Measurements from ENCODE around the gene TMEM238.
A peak's percentile ranks its signal among the peaks of the same experiment; 100 is the strongest.

TMEM238 gene

GRCh38 chr19:55354698-55355212, 29.3 kb downstream of the TMEM238 start, which contains the start of gene COX6B2:
Gene COX6B2 (minus strand): TSS chr19:55354719. CDS start chr19:55354521, 198 bp downstream.
- no peak for DNase-seq

DNA sequence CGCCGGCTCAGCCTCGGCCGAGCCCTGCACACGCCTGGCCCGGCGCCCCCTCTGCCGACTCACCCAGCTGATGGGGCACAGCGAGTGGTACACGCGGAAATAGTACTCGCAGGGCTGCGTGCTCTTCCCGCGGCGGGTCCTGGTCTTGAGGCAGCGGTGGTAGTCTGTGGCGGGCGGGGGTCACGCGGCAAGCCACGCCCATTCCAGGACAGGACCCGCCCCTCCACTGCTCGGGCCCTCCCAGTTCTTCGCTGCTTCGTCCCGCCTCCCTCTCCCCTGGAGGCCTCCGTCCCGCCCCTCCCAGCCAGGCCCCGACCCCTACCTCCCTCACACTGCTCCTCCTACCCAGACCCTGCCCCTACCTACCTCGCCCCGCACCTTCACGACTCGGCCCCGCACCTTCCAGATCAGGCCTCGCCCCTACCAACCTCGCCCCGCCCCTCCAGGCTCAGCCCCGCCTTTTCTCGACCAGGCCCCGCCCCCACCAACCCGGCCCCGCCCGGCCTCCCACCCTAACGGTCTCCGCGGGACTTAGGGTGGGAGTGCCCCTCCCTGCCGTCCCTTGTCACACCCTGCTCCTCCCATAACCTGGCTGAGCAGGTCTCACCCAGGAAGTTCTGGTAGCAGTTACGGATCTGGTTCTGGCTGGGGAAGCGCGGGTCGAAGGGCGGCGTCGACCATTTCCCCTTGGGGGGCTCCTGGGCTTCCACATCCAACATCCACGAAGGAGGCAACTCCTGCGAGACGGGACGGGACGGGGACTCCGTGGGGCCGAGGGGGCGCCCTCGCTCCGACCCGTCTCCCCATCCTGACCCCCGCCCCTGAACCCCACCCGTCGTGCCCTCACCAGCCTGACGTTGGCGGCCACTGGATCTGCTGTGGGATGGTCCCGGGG, 30.0 kb downstream of the TMEM238 start:
- peak; percentile 48 for DNase-seq

GRCh38 chr19:55353356-55353802, 30.7 kb downstream of the TMEM238 start:
- no peak for DNase-seq

GRCh38 chr19:55352549-55353145, 31.4 kb downstream of the TMEM238 start:
- no peak for DNase-seq

DNA sequence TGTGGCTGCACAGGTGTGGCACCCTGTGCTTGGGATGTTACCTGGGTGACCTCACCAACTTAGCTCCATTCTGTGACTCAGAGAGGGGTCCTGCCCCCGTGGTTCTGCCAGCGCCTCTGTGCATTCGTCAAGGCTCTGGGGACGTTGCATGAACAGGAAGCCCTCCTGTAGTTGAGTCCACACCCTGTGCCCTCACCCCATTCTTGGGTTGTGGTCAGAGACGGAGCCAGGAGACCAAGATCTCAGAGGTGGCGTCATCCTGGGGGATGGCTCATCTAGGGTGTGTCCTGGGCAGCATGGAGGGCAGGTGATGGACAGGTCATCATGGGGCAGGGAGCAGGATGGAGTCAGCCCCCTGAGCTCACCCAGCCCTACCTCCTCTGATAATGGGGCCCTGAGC, 32.1 kb downstream of the TMEM238 start:
- no peak for DNase-seq

GRCh38 chr19:55350620-55351315, 33.3 kb downstream of the TMEM238 start:
- no peak for DNase-seq

- no peak for DNase-seq
These were observed 35.6 kb downstream of the TMEM238 start for GRCh38 chr19:55348317-55349034.

- DNase-seq: no peak
These were observed 36.6 kb downstream of the TMEM238 start for GRCh38 chr19:55347442-55348009.

- DNase-seq: no peak
These were observed 37.2 kb downstream of the TMEM238 start for GRCh38 chr19:55346725-55347441.

GRCh38 chr19:55345818-55346724, 38.0 kb downstream of the TMEM238 start:
- no peak for DNase-seq

DNA sequence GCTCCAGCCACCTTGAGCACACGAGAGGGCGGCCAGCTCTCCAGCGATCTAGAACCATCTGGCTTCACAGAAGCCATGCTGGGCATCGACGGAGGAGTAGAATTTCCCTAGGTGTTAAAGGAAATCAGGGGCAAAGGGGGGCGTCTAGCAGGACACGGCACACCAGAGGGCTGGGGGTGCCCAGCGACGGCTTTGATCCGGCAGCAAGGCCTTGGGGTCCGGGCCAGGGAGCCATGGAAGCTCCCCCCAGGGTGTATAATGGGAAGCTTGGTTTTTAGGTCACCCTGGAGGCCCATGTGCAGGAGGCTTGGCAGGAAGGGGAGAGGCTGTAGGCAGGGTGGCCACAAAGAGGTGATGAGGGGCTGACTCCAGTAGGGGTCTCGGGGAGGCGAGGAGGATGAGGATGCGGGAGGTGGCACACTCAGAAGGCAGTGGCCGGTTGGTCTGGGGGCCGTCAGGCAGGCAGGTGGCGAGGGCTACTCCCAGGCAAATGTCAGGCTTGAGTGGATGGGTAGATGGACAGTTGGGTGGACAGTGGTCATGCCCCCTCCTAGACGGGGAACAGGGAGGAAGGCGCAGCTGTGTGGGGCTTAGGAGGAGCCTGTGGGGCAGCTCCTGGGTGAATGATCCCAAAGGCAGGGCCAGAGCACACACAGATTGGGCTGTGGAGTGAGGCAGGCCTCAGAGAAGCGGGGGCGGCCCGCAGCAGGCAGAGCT, 38.8 kb downstream of the TMEM238 start:
- no peak for DNase-seq

GRCh38 chr19:55344444-55344843, 39.6 kb downstream of the TMEM238 start:
- DNase-seq: no peak

- DNase-seq: no peak
These were observed 42.2 kb downstream of the TMEM238 start for GRCh38 chr19:55341595-55342531.

DNA sequence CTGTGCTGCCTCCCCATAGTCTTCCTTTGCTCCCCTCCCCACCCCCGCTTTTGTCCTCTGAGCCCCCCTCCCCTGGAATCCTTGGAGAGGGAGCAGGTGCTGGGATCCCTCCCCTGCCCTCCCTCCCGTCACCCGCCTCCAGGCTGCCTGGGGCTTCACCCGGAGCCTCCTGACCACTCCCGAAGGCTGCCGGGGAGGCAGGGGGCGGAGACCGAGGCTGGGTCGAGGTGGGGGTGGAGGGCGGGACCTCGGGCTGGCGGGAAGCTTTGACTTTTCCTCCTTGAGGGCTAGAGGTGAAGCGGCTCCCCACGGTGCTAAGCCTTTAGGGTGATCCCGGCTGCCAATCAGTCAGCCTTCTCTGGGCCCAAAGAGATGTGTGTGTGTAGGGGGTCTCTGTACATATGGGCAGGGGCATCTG, 42.9 kb downstream of the TMEM238 start:
- no peak for DNase-seq

GRCh38 chr19:55340784-55341147, 43.3 kb downstream of the TMEM238 start:
- no peak for DNase-seq

DNA sequence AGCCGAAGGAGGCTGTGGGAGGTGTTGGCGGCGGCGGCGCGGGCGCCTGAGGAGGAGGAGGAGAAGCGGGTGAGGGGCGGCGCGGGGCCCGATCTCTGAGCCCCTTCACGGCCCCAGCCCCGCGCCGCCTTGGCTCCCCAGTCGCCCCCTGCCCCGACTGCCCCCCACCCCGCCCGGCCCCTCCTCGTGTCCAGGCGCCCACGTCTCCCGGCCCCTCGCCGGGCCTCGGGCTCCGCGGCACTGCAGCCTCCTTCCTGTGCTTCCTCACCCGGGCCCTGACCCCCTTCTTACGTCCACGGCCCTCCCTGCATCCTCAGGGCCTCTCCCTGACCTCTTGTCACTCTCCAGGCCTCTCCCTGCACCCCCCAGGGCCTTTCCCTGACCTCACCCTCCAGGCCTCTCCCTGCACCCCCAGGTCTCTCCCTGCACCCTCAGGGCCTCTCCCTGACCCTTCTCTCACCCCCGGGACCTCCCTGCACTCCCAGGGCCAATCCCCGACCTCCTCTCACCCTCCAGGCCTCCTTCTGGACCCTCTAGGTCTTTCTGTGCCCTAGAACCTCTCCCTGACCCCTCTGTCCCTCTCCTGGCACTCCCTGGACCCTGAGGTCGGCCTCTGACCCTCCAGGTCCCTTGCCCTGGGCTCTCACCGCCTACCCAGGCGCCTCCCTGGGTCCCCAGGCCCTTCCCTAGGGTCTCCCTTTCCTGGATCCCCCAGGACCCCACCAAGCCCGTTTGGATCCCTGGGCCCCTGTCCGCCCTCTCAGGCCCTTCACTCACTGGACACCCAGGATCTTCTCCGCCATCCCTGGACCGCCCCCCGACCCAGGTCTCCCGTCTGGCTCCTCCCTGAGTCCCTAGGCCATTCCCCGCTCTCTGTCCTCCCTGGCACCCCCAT, 44.0 kb downstream of the TMEM238 start:
- DNase-seq: no peak

DNA sequence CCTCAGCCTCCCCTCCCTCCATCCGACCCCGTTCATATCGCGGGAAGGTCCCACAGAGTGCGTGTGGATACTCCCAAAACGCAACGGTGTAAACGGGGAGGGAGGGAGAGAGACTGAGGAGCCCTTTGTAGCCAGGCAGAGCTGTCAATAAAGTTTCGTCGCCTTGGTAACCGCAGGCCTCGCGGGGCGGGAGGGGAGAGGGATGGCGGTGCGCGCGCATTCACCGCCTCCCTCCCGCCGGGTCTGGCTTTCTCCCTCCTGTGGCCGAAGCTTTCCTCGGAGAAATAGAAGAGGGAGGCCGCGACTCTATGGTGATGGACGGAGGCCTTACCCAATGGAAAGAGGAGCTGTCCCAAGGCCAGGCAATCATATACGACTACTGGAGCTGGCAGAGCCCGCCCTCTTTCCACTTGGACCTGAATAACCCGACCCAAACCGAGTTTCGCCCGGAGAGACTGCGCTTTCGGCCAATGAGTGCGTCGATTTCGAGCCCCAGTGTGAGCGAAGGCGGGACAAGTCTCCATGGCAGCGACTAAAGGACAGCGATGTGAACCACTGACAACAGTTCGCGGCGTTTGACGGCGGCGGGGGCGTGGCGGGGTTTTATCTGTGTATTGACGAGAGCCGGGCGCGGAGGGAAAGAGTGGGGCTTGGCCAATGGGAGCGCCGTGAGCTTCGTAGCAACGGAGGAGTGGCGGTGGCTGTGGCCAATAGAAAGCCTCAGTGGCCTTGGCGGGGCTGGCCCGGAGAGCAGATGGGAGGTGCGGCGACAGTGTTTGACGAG, 44.8 kb downstream of the TMEM238 start, which contains the start of gene KMT5C:
Gene KMT5C, plus strand, starts transcription at position 772 of the 784 bp plus-strand sequence. CDS start 2,061 bp downstream, outside the sequence.
- DNase-seq: peak; percentile 99
